Prostate gland (tissue), 2 donors: ENCODE measurements around the gene CLIC3. TPM values are rescaled to one million over a fixed set of nuclear protein-coding genes. Genes with fewer than 3 reads are reported as not detected.

Source experiments
- DNase-seq: peaks from one replicate; pipeline ENCODE4 v3.0.0-alpha.2; 2019; ENCODE audit warnings: low spot score
- H3K27ac ChIP-seq, 2 donors: fragments of 200-600 bp; sonication (generic); 2 replicates each; pipeline ENCODE4 v1.5.1; 2017 to 2019
- H3K27me3 ChIP-seq: fragments of 200-600 bp; sonication (generic); replicated peaks from 2 replicates; pipeline ENCODE4 v1.5.1; 2019; ENCODE audit not compliant: insufficient read depth
- H3K36me3 ChIP-seq, 2 donors: fragments of 200-600 bp; sonication (generic); 1 replicate in 1 of 2; 2 replicates in 1 of 2; pipeline versions ENCODE4 v1.5.1 to v1.8.1; 2017 to 2019
- H3K4me1 ChIP-seq: fragments of 200-600 bp; sonication (generic); replicated peaks from 2 replicates; pipeline ENCODE4 v1.5.1; 2019
- H3K4me3 ChIP-seq, 2 donors: fragments of 200-600 bp; sonication (generic); 2 replicates each; pipeline ENCODE4 v1.5.1; 2017 to 2019
- H3K9me3 ChIP-seq: fragments of 200-600 bp; sonication (generic); 2 replicates; pipeline ENCODE4 v1.5.1; 2017
- POLR2A ChIP-seq: fragments of 450-650 bp; IDR thresholded peaks from one replicate; pipeline ENCODE4 v1.6.1; 2016; ENCODE audit warnings: antibody characterized with exemption, mild to moderate bottlenecking
- POLR2AphosphoS5 ChIP-seq: sonication (generic); formaldehyde crosslinking; IDR thresholded peaks from one replicate; pipeline ENCODE4 v1.6.1; 2017; ENCODE audit warnings: antibody characterized with exemption
- WGBS: methylation state at CpG from one replicate; pipeline ENCODE4 v1.1.5; 2018; 5-methylcytosine and 5-hydroxymethylcytosine counted together
- intact Hi-C: fragments of 100-400 bp; cut with DNase I; formaldehyde crosslinking; loops from one replicate; pipeline ENCODE4 v1.14.2; 2022
- total RNA-seq, 2 donors: library from RNA; depleted of rRNA; stranded (reverse); fragments of >200 nt; gene quantifications; one replicate each; pipeline ENCODE4 v1.1.0, GENCODE V29; 2016
- TF ChIP-seq, protein P1 (sequence below), 4 experiments: fragments of 200-600 bp in 2 of 4; fragments of 450-650 bp in 2 of 4; sonication (generic) in 2 of 4; IDR thresholded peaks; 1 replicate in 3 of 4; 2 replicates in 1 of 4; pipeline ENCODE4 v1.5.1; 2016 to 2019; ENCODE audit warnings: antibody characterized with exemption in 4 of 4, mild to moderate bottlenecking in 2 of 4, moderate library complexity in 2 of 4

Gene CLIC3
- total RNA-seq, 2 donors from 2014 or later: 4.2 to 6.7 TPM

DNA sequence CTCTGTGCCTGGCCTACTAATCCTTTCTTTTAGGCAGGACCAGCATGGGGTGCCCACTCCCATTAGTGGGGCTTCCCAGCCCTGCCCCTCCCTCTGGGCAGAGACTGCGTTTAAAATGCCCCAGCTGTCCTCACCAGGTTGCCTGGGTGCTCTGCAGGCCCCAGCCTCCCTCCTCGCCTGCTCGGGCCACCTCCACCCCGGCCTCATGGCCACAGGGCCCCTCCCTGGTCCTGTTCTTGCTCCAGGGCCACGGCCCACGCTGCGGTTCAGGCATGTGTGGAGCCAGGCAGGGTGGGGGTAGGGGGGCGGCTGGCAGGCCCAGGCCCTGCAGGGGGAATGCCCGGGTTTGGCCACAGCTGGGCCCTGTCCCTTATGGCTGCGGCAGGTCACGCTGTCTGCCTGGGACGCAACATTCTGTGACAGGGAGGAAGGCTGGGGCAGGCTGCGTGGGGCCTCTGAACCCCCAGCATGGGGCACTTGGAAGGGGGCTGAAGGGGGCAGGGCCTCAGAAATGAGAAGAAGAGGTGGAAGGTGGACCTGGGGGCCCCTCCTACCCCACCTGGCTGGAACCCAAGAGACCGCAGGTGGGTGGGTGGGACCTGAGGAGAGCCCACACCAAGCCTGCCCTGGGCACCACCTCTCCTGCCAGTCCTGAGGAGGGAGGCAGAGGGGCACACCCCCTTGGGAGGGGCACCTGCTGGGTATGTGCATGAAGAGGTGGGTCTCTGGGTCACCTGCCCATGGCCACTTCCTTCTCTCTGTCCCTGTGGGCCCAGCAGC, 44.6 kb downstream of the CLIC3 start, which contains the start of gene LCN12:
TSS of gene LCN12 (plus strand) at position 733 of the 780 bp plus-strand sequence. CDS start 55 bp downstream, outside the sequence.
- WGBS: 76% methylated on average over 14 of the region's 14 CpGs
- TF ChIP-seq, protein P1, sequence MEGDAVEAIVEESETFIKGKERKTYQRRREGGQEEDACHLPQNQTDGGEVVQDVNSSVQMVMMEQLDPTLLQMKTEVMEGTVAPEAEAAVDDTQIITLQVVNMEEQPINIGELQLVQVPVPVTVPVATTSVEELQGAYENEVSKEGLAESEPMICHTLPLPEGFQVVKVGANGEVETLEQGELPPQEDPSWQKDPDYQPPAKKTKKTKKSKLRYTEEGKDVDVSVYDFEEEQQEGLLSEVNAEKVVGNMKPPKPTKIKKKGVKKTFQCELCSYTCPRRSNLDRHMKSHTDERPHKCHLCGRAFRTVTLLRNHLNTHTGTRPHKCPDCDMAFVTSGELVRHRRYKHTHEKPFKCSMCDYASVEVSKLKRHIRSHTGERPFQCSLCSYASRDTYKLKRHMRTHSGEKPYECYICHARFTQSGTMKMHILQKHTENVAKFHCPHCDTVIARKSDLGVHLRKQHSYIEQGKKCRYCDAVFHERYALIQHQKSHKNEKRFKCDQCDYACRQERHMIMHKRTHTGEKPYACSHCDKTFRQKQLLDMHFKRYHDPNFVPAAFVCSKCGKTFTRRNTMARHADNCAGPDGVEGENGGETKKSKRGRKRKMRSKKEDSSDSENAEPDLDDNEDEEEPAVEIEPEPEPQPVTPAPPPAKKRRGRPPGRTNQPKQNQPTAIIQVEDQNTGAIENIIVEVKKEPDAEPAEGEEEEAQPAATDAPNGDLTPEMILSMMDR (IDR thresholded peaks at IDR 0.05): no peak
- TF ChIP-seq POLR2AphosphoS5 (no peak), POLR2A (no peak)
- intact Hi-C loops: loop anchor here (5.0 kb wide), 1 partner anchor 81 kb away; the partner anchor contains the start of gene FUT7
- no peak for DNase-seq
- H3K36me3 ChIP-seq: no peaks in the 10 kb centered on the region
- peak within 1 kb of the TSS in 1 of 2 donors; percentile 83 for H3K27ac ChIP-seq
- no peak within 1 kb of the TSS for H3K4me3 ChIP-seq
- no peaks in the 10 kb centered on the region for H3K27me3 ChIP-seq
- H3K4me1 ChIP-seq: no peaks in the 10 kb centered on the region
- no peaks in the 10 kb centered on the region for H3K9me3 ChIP-seq

DNA sequence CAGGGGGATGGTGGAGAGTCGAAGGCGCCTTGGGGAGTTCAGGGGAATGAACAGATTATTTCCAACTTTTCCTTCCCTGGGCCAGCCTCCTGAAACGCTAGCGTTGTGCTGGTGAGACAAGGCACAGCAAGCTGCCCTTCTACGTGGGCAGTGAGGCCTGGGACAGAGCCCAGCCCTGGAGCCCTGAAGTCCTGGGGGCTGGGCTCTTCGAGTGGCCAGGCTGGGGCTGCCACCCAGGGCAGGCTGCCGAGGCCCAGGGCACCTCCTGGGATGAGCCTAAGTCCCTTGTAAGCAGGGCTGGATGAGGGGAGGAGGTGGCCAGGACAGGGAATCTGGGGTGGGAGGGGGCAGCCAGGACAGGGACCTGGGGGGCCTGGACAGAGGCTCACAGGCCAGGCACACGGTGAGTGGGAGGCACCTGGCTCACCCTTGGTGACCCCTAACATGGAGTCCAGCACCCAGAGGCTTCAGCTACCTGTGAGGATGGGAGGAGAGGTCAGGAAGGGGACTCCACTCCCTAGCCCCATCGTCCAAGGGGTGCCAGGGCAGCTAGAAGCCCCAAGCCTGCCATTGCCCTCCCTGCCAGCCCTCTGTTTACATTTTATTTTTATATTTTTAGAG, 45.6 kb downstream of the CLIC3 start:
- 35% methylated on average over 9 of the region's 9 CpGs for WGBS
- H3K36me3 ChIP-seq: no peaks in the 10 kb centered on the region
- peak overlapping the region; percentile 83 to 86 for H3K27ac ChIP-seq
- no peak for DNase-seq
- H3K4me1 ChIP-seq: no peaks in the 10 kb centered on the region
- TF ChIP-seq POLR2AphosphoS5 (no peak), POLR2A (no peak)
- TF ChIP-seq, protein P1 (IDR thresholded peaks at IDR 0.05): no peak
- intact Hi-C loops: loop anchor here (5.0 kb wide), 1 partner anchor 82 kb away; the partner anchor contains the start of gene FUT7
- no peaks in the 10 kb centered on the region for H3K27me3 ChIP-seq
- H3K4me3 ChIP-seq: peak overlapping the region; percentile 58 to 61
- H3K9me3 ChIP-seq: no peaks in the 10 kb centered on the region

- peak overlapping the region; percentile 83 to 86 for H3K27ac ChIP-seq
- H3K27me3 ChIP-seq: no peaks in the 10 kb centered on the region
- H3K4me3 ChIP-seq: peak overlapping the region; percentile 58 to 61
- H3K4me1 ChIP-seq: no peaks in the 10 kb centered on the region
- peak; percentile 95 for DNase-seq
- no peaks in the 10 kb centered on the region for H3K36me3 ChIP-seq
- no peaks in the 10 kb centered on the region for H3K9me3 ChIP-seq
- 3% methylated on average over 53 of the region's 63 CpGs for WGBS
- intact Hi-C loops: loop anchor here (5.0 kb wide), 2 partner anchors 82 to 158 kb away; partner anchors contain the start of genes FUT7 and TMEM141
- peak; percentile 88 for TF ChIP-seq POLR2AphosphoS5
- TF ChIP-seq, protein P1 (IDR thresholded peaks at IDR 0.05): peak in 3 of 4 experiments; percentile 10 to 55 (median 55)
- peak; percentile 86 for TF ChIP-seq POLR2A
These were observed 46.3 kb downstream of the CLIC3 start for GRCh38 chr9:136949817-136950655.

DNA sequence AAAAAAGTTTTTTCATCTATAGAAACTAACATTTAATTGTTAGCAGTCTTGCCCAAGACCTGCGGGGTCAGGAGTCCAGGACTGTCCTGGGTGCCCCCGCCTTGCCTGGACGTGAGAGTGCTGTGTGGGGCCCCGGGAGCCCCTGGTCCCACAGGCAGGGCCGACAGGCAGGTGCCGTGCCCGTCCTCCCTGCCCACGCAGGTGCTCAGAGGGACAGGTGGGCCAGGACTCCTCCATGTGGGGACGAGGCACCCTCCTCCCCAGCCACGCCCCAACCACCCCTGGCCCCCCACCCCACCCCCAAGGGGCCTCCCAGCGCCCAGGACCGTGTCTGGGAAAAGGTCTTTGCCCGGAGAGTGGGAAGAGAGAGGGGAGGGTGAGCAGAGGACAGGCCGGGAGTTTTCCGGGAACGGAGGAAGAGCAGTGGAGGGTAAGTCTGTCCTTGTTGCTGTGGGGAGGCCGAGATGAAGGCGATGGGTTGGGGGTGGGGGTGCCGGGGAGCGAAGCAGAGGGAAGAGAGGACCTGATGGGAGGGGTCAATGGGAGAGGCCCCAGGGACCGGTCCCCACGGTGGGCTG, 47.0 kb downstream of the CLIC3 start:
- H3K9me3 ChIP-seq: no peaks in the 10 kb centered on the region
- peak overlapping the region; percentile 83 to 86 for H3K27ac ChIP-seq
- H3K36me3 ChIP-seq: no peaks in the 10 kb centered on the region
- WGBS: 14% methylated on average over 22 of the region's 22 CpGs
- H3K4me1 ChIP-seq: no peaks in the 10 kb centered on the region
- no peak for DNase-seq
- no peaks in the 10 kb centered on the region for H3K27me3 ChIP-seq
- intact Hi-C loops: loop anchor here (5.0 kb wide), 1 partner anchor 157 kb away; the partner anchor contains the start of gene TMEM141
- TF ChIP-seq POLR2A (no peak), POLR2AphosphoS5 (no peak)
- TF ChIP-seq, protein P1 (IDR thresholded peaks at IDR 0.05): no peak
- peak overlapping the region; percentile 58 to 61 for H3K4me3 ChIP-seq
